HepG2 (cell line): ENCODE data around the gene ATPAF1. TPM values are rescaled to one million over a fixed set of nuclear protein-coding genes. Genes with fewer than 3 reads are reported as not detected.
A peak's percentile ranks its signal among the peaks of the same experiment; 100 is the strongest.

ENCODE experiments used
- CEBPZ ChIP-seq: IDR thresholded peaks from 2 replicates; pipeline ENCODE4 v1.6.1; 2012; ENCODE audit warnings: low read length, improper control_type of control experiment
- FOXP1 ChIP-seq, 2 experiments: fragments of 450-650 bp in 1 of 2; IDR thresholded peaks; 2 replicates each; pipeline ENCODE4 v1.6.1; 2017 to 2018; ENCODE audit warnings: antibody characterized with exemption in 1 of 2
- HMGXB4 ChIP-seq, 2 experiments: sonication (generic) in 1 of 2; formaldehyde crosslinking in 1 of 2; IDR thresholded peaks; 2 replicates each; pipeline versions ENCODE4 v1.4.0 to v1.6.1; 2018 to 2020; ENCODE audit warnings: missing genetic modification reagents in 2 of 2, borderline replicate concordance in 1 of 2, low read depth in 1 of 2, mild to moderate bottlenecking in 1 of 2, missing biosample characterization in 1 of 2
- JUNB ChIP-seq: sonication (generic); formaldehyde crosslinking; IDR thresholded peaks from 2 replicates; pipeline ENCODE4 v1.8.0; 2022; ENCODE audit warnings: missing genetic modification reagents, mild to moderate bottlenecking, borderline replicate concordance
- MIER3 ChIP-seq: IDR thresholded peaks from 2 replicates; pipeline ENCODE4 v1.6.1; 2016; ENCODE audit warnings: missing compliant biosample characterization, borderline replicate concordance
- PCBP1 ChIP-seq: fragments of 200-400 bp; formaldehyde crosslinking; IDR thresholded peaks from 2 replicates; pipeline ENCODE4 v1.6.1; 2017; ENCODE audit warnings: mild to moderate bottlenecking, low read depth, low read length, borderline replicate concordance
- RFX5 ChIP-seq: IDR thresholded peaks from 2 replicates; pipeline ENCODE4 v1.6.1; 2011; ENCODE audit warnings: low read depth, low read length, improper control_type of control experiment
- SIN3B ChIP-seq: fragments of 150-350 bp; IDR thresholded peaks from 2 replicates; pipeline ENCODE4 v1.6.1; 2014; ENCODE audit warnings: low read length
- SMARCC2 ChIP-seq: fragments of 450-650 bp; IDR thresholded peaks from 2 replicates; pipeline ENCODE4 v1.6.1; 2017; ENCODE audit warnings: antibody characterized with exemption, mild to moderate bottlenecking
- THRA ChIP-seq: sonication (generic); formaldehyde crosslinking; IDR thresholded peaks from 2 replicates; pipeline ENCODE4 v1.4.0; 2020; ENCODE audit warnings: missing genetic modification reagents, borderline replicate concordance
- ZNF12 ChIP-seq: sonication (generic); formaldehyde crosslinking; IDR thresholded peaks from 2 replicates; pipeline ENCODE4 v1.5.0; 2020; ENCODE audit warnings: missing genetic modification reagents
- ZNF138 ChIP-seq: sonication (generic); formaldehyde crosslinking; IDR thresholded peaks from 2 replicates; pipeline ENCODE4 v1.5.0; 2020; ENCODE audit warnings: mild to moderate bottlenecking, low read depth, missing genetic modification reagents
- ZNF432 ChIP-seq: sonication (generic); formaldehyde crosslinking; IDR thresholded peaks from 2 replicates; pipeline ENCODE4 v1.5.0; 2020; ENCODE audit warnings: missing genetic modification reagents, mild to moderate bottlenecking, borderline replicate concordance
- ZNF510 ChIP-seq: sonication (generic); formaldehyde crosslinking; IDR thresholded peaks from 2 replicates; pipeline ENCODE4 v1.4.0; 2020; ENCODE audit warnings: low read depth, mild to moderate bottlenecking, missing genetic modification reagents
- ZNF713 ChIP-seq: sonication (generic); formaldehyde crosslinking; IDR thresholded peaks from 2 replicates; pipeline ENCODE4 v1.4.0; 2020; ENCODE audit warnings: mild to moderate bottlenecking, missing genetic modification reagents
- polyA plus RNA-seq, 8 experiments: library from polyadenylated mRNA; depleted of rRNA in 3 of 8; stranded (reverse) in 7 of 8; unstranded in 1 of 8; fragments of >200 nt; fragmentation: Illumina TruSeq in 4 of 8; extraction: Trizol in 4 of 8; gene quantifications; 2 replicates each; pipeline versions ENCODE4 v1.2.1 to v1.2.3, GENCODE V29; 2011 to 2016; ENCODE audit warnings: low read depth in 4 of 8, missing spikeins in 1 of 8, mixed read lengths in 1 of 8; ENCODE audit not compliant: insufficient read depth in 1 of 8
- total RNA-seq, 5 experiments: library from RNA; depleted of rRNA; stranded (reverse); fragments of >200 nt; fragmentation: Illumina TruSeq; extraction: Trizol; gene quantifications; 2 replicates each; pipeline ENCODE4 v1.2.3, GENCODE V29; 2016; ENCODE audit warnings: low read depth in 1 of 5
- TF ChIP-seq, protein P1 (sequence below): IDR thresholded peaks from 2 replicates; pipeline ENCODE4 v1.6.1; 2012; ENCODE audit warnings: inconsistent platforms
- TF ChIP-seq, protein P2 (sequence below): sonication (generic); formaldehyde crosslinking; conservative IDR thresholded peaks from 2 replicates; pipeline ENCODE4 v1.8.0; 2022; ENCODE audit warnings: mild to moderate bottlenecking, moderate library complexity, missing genetic modification reagents
- TF ChIP-seq, protein P3 (sequence below): sonication (generic); formaldehyde crosslinking; IDR thresholded peaks from 2 replicates; pipeline ENCODE4 v1.4.0; 2020; ENCODE audit warnings: missing genetic modification reagents

The ATPAF1 gene
- total and polyA plus RNA-seq, 2 of the 13 experiments (the other 11 are each of a cell fraction or from before 2014, with no cell fraction given) = 66.6 to 76.7 TPM

- no peak for TF ChIP-seq CEBPZ
- no peak for TF ChIP-seq FOXP1 (IDR thresholded peaks at IDR 0.05)
- TF ChIP-seq FOXP1 (CRISPR knock-in tag; IDR thresholded peaks at IDR 0.05) = 0 out of 2 replicates have a peak, but pooled peaks have one; percentile 20
- TF ChIP-seq, protein P1, sequence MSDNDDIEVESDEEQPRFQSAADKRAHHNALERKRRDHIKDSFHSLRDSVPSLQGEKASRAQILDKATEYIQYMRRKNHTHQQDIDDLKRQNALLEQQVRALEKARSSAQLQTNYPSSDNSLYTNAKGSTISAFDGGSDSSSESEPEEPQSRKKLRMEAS = no peak; the same call in 1 of the 2 replicates
- 0 out of 2 replicates have a peak, but pooled peaks have one; percentile 25 for TF ChIP-seq PCBP1
- 0 out of 2 replicates have a peak, but pooled peaks have one; percentile 18 for TF ChIP-seq RFX5
- TF ChIP-seq SIN3B = no peak
- peak in 1 of 2 experiments; percentile 42; a peak in 2 of 4 replicates for TF ChIP-seq HMGXB4 (CRISPR knock-in tag; IDR thresholded peaks at IDR 0.05; ENCODE audit: borderline replicate concordance in 1 of 2, low read depth in 1 of 2)
- no peak for TF ChIP-seq ZNF12 (CRISPR knock-in tag)
- peak; percentile 56; the same call in 1 of the 2 replicates for TF ChIP-seq THRA
- no peak for TF ChIP-seq ZNF432
- no peak for TF ChIP-seq SMARCC2
- 0 out of 2 replicates have a peak, but pooled peaks have one; percentile 40 for TF ChIP-seq ZNF138 (CRISPR knock-in tag)
- no peak for TF ChIP-seq JUNB (CRISPR knock-in tag)
- 0 out of 2 replicates have a peak, but pooled peaks have one; percentile 54 for TF ChIP-seq ZNF713 (CRISPR knock-in tag)
- TF ChIP-seq ZNF510 = 0 out of 2 replicates have a peak, but pooled peaks have one; percentile 44
- TF ChIP-seq, protein P2, sequence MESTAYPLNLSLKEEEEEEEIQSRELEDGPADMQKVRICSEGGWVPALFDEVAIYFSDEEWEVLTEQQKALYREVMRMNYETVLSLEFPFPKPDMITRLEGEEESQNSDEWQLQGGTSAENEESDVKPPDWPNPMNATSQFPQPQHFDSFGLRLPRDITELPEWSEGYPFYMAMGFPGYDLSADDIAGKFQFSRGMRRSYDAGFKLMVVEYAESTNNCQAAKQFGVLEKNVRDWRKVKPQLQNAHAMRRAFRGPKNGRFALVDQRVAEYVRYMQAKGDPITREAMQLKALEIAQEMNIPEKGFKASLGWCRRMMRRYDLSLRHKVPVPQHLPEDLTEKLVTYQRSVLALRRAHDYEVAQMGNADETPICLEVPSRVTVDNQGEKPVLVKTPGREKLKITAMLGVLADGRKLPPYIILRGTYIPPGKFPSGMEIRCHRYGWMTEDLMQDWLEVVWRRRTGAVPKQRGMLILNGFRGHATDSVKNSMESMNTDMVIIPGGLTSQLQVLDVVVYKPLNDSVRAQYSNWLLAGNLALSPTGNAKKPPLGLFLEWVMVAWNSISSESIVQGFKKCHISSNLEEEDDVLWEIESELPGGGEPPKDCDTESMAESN (CRISPR knock-in tag) = peak; percentile 96; the same call in 1 of the 2 replicates
- TF ChIP-seq, protein P3, sequence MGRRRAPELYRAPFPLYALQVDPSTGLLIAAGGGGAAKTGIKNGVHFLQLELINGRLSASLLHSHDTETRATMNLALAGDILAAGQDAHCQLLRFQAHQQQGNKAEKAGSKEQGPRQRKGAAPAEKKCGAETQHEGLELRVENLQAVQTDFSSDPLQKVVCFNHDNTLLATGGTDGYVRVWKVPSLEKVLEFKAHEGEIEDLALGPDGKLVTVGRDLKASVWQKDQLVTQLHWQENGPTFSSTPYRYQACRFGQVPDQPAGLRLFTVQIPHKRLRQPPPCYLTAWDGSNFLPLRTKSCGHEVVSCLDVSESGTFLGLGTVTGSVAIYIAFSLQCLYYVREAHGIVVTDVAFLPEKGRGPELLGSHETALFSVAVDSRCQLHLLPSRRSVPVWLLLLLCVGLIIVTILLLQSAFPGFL (CRISPR knock-in tag) = no peak
- no peak; the same call in 1 of the 2 replicates for TF ChIP-seq MIER3 (CRISPR knock-in tag)
These were observed 64.2 kb downstream of the ATPAF1 start, which contains the start of gene MKNK1 (continued) for GRCh38 chr1:46603858-46604549.
